Esophagus squamous epithelium (tissue), 4 donors: ENCODE results near the gene PAIP2.

Experiments used
- CTCF ChIP-seq, 6 experiments: fragments of 450-650 bp in 4 of 6; fragments of 200-600 bp in 2 of 6; sonication (generic) in 2 of 6; IDR thresholded peaks; one replicate each; pipeline ENCODE4 v1.5.1; 2016 to 2019; ENCODE audit warnings: antibody characterized with exemption in 6 of 6, mild to moderate bottlenecking in 4 of 6, moderate library complexity in 4 of 6
- POLR2A ChIP-seq, 4 donors: fragments of 450-650 bp; IDR thresholded peaks; one replicate each; pipeline ENCODE4 v1.6.1; 2017; ENCODE audit warnings: antibody characterized with exemption in 4 of 4, mild to moderate bottlenecking in 4 of 4, moderate library complexity in 3 of 4

- TF ChIP-seq CTCF (IDR thresholded peaks at IDR 0.05) (no peak), POLR2A (IDR thresholded peaks at IDR 0.05) (no peak)
Observed at GRCh38 chr5:139410121-139410992, 68.7 kb downstream of the PAIP2 start.
